Prostate gland (tissue), 2 donors: ENCODE measurements around the gene QRICH2. TPM values are rescaled to one million over a fixed set of nuclear protein-coding genes. Genes with fewer than 3 reads are reported as not detected.

ENCODE experiments used
- DNase-seq: peaks from one replicate; pipeline ENCODE4 v3.0.0-alpha.2; 2019; ENCODE audit warnings: low spot score
- H3K27ac ChIP-seq, 2 donors: fragments of 200-600 bp; sonication (generic); 2 replicates each; pipeline ENCODE4 v1.5.1; 2017 to 2019
- H3K27me3 ChIP-seq: fragments of 200-600 bp; sonication (generic); replicated peaks from 2 replicates; pipeline ENCODE4 v1.5.1; 2019; ENCODE audit not compliant: insufficient read depth
- H3K36me3 ChIP-seq, 2 donors: fragments of 200-600 bp; sonication (generic); 1 replicate in 1 of 2; 2 replicates in 1 of 2; pipeline versions ENCODE4 v1.5.1 to v1.8.1; 2017 to 2019
- H3K4me1 ChIP-seq: fragments of 200-600 bp; sonication (generic); replicated peaks from 2 replicates; pipeline ENCODE4 v1.5.1; 2019
- H3K4me3 ChIP-seq, 2 donors: fragments of 200-600 bp; sonication (generic); 2 replicates each; pipeline ENCODE4 v1.5.1; 2017 to 2019
- H3K9me3 ChIP-seq: fragments of 200-600 bp; sonication (generic); 2 replicates; pipeline ENCODE4 v1.5.1; 2017
- POLR2A ChIP-seq: fragments of 450-650 bp; IDR thresholded peaks from one replicate; pipeline ENCODE4 v1.6.1; 2016; ENCODE audit warnings: antibody characterized with exemption, mild to moderate bottlenecking
- POLR2AphosphoS5 ChIP-seq: sonication (generic); formaldehyde crosslinking; IDR thresholded peaks from one replicate; pipeline ENCODE4 v1.6.1; 2017; ENCODE audit warnings: antibody characterized with exemption
- WGBS: methylation state at CpG from one replicate; pipeline ENCODE4 v1.1.5; 2018; 5-methylcytosine and 5-hydroxymethylcytosine counted together
- intact Hi-C: fragments of 100-400 bp; cut with DNase I; formaldehyde crosslinking; loops from one replicate; pipeline ENCODE4 v1.14.2; 2022
- total RNA-seq, 2 donors: library from RNA; depleted of rRNA; stranded (reverse); fragments of >200 nt; gene quantifications; one replicate each; pipeline ENCODE4 v1.1.0, GENCODE V29; 2016
- TF ChIP-seq, protein P1 (sequence below), 4 experiments: fragments of 200-600 bp in 2 of 4; fragments of 450-650 bp in 2 of 4; sonication (generic) in 2 of 4; IDR thresholded peaks; 1 replicate in 3 of 4; 2 replicates in 1 of 4; pipeline ENCODE4 v1.5.1; 2016 to 2019; ENCODE audit warnings: antibody characterized with exemption in 4 of 4, mild to moderate bottlenecking in 2 of 4, moderate library complexity in 2 of 4

QRICH2 gene, protein sequence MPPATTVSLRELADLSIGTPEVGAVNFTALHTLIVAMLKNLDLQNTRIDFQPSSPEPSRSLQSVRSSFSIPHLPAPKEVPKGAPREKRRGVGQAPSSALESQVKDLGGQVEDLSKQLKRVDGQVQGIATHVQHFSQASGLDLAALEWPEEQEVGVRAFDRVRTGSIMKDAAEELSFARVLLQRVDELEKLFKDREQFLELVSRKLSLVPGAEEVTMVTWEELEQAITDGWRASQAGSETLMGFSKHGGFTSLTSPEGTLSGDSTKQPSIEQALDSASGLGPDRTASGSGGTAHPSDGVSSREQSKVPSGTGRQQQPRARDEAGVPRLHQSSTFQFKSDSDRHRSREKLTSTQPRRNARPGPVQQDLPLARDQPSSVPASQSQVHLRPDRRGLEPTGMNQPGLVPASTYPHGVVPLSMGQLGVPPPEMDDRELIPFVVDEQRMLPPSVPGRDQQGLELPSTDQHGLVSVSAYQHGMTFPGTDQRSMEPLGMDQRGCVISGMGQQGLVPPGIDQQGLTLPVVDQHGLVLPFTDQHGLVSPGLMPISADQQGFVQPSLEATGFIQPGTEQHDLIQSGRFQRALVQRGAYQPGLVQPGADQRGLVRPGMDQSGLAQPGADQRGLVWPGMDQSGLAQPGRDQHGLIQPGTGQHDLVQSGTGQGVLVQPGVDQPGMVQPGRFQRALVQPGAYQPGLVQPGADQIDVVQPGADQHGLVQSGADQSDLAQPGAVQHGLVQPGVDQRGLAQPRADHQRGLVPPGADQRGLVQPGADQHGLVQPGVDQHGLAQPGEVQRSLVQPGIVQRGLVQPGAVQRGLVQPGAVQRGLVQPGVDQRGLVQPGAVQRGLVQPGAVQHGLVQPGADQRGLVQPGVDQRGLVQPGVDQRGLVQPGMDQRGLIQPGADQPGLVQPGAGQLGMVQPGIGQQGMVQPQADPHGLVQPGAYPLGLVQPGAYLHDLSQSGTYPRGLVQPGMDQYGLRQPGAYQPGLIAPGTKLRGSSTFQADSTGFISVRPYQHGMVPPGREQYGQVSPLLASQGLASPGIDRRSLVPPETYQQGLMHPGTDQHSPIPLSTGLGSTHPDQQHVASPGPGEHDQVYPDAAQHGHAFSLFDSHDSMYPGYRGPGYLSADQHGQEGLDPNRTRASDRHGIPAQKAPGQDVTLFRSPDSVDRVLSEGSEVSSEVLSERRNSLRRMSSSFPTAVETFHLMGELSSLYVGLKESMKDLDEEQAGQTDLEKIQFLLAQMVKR (N-terminal part only)
- total RNA-seq, result 1 to 10 TPM; 3.1 to 9.8 TPM

DNA sequence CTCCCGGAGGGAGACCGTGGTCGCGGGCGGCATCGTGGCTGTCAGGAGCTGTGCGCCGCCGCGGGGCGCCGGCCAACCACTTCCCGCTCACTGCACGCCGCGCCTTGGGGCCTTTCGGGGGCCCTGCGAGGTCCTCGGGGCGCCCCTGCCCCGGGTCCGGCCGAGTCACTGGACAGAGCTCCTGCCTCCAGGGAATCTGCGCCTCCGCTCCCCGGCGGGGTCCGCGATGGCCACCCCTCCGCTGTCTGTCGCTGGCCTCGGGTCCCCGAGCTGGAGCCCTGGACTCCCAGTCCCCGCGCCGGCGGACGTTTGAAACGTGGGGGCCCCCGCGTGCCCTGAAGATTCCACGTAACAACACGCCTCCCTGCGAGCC lies at the start of gene QRICH2:
Gene QRICH2 (minus strand): TSS at position 311 of the 373 bp plus-strand sequence. CDS start 278 bp downstream, at position 33.
- 95% methylated on average over 29 of the region's 44 CpGs for WGBS
- Histone ChIP-seq H3K9me3 (no peaks in the 10 kb centered on the region), H3K27me3 (no peaks in the 10 kb centered on the region), H3K4me1 (no peaks in the 10 kb centered on the region), H3K36me3 (peaks cover 0 to 3% of the 10 kb centered on the region in 2 donors), H3K4me3 (no peak within 1 kb of the TSS), H3K27ac (no peak within 1 kb of the TSS)
- no peak for DNase-seq
- no peak for TF ChIP-seq POLR2AphosphoS5
- TF ChIP-seq POLR2A, result no peak
- TF ChIP-seq, protein P1, sequence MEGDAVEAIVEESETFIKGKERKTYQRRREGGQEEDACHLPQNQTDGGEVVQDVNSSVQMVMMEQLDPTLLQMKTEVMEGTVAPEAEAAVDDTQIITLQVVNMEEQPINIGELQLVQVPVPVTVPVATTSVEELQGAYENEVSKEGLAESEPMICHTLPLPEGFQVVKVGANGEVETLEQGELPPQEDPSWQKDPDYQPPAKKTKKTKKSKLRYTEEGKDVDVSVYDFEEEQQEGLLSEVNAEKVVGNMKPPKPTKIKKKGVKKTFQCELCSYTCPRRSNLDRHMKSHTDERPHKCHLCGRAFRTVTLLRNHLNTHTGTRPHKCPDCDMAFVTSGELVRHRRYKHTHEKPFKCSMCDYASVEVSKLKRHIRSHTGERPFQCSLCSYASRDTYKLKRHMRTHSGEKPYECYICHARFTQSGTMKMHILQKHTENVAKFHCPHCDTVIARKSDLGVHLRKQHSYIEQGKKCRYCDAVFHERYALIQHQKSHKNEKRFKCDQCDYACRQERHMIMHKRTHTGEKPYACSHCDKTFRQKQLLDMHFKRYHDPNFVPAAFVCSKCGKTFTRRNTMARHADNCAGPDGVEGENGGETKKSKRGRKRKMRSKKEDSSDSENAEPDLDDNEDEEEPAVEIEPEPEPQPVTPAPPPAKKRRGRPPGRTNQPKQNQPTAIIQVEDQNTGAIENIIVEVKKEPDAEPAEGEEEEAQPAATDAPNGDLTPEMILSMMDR (IDR thresholded peaks at IDR 0.05), result no peak
- intact Hi-C loops, result no loop called here

DNA sequence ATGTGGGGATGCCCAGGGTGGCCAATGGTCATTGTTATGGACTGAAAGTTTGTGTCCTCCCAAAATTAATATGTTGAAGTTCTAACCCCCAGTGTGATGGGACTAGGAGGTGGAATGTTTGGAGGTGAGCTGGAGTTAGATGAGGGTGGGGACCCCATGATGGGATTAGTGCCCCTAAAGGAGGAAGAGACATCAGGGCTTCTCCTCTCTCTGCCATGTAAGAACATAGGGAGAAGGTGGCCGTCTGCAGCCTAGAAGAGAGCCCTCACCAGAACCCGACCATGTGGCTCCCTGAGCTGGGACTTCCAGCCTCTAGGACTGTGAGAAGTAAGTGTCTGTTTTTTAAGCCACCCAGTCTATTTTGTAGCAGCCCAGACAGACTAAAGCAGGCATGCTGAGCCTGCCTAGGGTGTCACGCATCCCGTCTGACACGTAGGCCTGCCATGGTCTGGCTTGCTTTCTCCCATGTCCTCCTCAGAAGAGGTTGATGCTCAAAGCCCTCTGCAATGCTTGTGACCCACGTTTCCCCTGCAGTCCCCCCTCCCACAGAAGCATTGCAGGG lies 49.6 kb upstream of the QRICH2 start:
- H3K9me3 ChIP-seq, result no peaks in the 10 kb centered on the region
- DNase-seq, result no peak
- peaks cover 4% of the 10 kb centered on the region for H3K4me1 ChIP-seq
- H3K27me3 ChIP-seq, result no peaks in the 10 kb centered on the region
- H3K36me3 ChIP-seq, result no peaks in the 10 kb centered on the region
- H3K27ac ChIP-seq, result no peak overlapping the region
- TF ChIP-seq POLR2AphosphoS5 (no peak), POLR2A (no peak)
- TF ChIP-seq, protein P1 (IDR thresholded peaks at IDR 0.05), result no peak
- no peak overlapping the region for H3K4me3 ChIP-seq
- intact Hi-C loops, result no loop called here
- 86% methylated on average over 6 of the region's 6 CpGs for WGBS

DNA sequence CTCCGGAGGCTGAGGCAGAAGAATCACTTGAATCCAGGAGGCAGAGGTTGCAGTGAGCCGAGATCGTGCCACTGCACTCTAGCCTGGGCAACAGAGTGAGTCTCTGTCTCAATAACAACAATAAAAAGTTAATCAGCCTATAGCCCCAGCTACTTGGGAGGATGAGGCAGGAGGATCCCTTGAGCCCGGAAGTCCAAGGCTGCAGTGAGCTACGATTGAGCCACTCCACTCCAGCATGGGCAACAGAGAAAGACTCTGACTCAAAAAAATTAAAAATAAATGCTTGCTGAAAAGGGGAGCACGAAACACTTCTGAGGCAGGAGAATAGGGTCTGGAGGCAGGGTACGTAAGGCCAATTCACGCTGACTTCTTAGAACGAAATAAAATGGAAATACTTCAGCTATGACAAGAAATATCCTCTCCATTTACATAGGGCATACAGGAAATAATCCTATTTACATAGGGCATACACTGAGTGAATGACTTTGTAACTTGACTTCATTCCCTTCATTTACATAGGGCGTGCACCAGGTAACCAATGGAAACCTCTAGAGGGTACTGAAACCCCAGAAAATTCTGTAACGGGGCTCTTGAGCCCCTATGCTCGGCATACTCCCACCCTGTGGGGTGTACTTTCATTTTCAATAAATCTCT lies 48.9 kb upstream of the QRICH2 start:
- DNase-seq, result no peak
- no peak overlapping the region for H3K4me3 ChIP-seq
- WGBS, result 55% methylated on average over 12 of the region's 12 CpGs
- H3K9me3 ChIP-seq, result no peaks in the 10 kb centered on the region
- H3K27ac ChIP-seq, result no peak overlapping the region
- TF ChIP-seq, protein P1 (IDR thresholded peaks at IDR 0.05), result no peak
- TF ChIP-seq POLR2AphosphoS5 (no peak), POLR2A (no peak)
- H3K36me3 ChIP-seq, result no peaks in the 10 kb centered on the region
- no peaks in the 10 kb centered on the region for H3K27me3 ChIP-seq
- intact Hi-C loops, result no loop called here
- peaks cover 4% of the 10 kb centered on the region for H3K4me1 ChIP-seq

DNA sequence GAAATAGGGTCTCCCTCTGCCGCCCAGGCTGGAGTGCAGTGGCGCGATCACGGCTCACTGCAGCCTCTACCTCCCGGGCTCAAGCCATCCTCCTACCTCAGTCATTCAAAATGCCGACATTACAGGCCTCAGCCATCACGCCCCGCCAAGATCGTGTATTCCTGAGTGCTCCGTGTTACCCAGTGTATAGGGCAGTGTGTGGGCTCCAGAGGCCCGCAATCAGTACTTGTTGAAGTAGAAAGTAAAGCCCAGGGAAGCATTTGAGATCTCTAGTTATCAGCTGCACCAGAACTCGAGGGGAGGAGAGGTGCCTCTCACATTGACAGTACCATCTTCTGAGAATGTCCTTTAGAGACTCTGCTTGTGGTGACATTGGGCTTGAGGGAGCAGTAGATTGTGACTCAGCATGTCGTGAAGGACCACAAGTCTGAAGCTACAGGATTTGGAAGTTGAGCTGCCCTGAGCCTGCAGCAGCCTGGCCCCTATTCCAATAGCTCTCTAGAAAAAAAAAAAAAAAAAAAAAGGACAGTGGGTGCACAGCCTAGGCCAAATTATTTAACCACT lies 46.8 kb upstream of the QRICH2 start:
- Histone ChIP-seq H3K36me3 (no peaks in the 10 kb centered on the region), H3K27me3 (no peaks in the 10 kb centered on the region), H3K9me3 (no peaks in the 10 kb centered on the region), H3K27ac (no peak overlapping the region), H3K4me3 (no peak overlapping the region), H3K4me1 (no peaks in the 10 kb centered on the region)
- intact Hi-C loops, result no loop called here
- TF ChIP-seq, protein P1 (IDR thresholded peaks at IDR 0.05), result no peak
- TF ChIP-seq POLR2AphosphoS5, result no peak
- TF ChIP-seq POLR2A, result no peak
- WGBS, result 60% methylated on average over 13 of the region's 13 CpGs
- DNase-seq, result no peak
